ENCODE measurements around the gene ZSWIM5.
"Not testable (repeated sequence)": the region's sequence is repeated elsewhere in the genome, so short reads cannot be mapped to it uniquely, and the experiment has no call there.

The ZSWIM5 gene

DNA sequence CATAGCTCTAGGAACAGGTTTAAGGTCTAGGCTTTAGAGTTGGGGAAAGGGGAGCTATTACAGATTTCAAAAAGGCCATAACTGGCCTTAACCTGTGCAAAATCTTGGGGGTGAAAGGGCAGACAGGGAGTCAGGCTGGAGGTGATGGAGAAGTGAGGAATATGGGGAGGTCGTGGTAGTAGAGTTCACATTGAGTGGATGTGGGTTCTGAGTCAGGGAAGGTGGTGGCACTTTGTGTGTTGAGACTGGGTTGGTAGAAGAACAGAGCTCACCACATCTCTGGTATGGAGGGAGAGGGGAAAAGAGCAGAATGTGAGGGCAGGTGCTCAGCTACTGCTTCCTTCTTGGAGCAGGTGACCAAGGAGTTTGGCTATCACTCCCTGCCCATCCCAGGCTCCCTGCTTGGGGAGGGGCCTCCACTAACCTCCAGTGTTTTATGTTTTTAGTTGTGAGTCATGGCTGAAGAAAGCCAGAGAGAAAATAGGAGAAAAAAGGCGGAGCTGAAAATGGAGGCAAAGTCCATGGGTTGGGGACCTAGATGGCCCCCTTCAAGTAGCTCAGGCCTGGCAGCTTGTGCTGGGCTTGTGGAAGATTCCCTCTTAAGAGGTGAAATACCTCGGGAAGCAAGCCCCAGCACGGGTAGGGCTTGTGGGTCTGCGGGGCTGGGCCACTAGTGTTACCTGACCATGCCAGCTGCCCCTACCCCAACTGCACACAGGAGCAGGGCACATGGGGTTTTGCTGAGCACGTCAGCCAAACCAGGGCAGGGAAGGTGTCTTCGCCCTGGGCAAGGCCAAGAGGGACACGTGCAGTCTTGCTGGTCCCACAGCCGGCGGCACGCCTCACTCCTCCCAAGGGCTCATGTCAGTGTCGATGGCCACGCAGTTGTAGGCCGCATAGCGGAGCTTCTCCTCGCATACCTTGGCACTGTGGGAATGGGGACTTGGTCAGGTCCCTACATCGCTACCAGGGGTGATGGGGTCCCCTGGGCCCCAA is 203.5 kb downstream of the ZSWIM5 start:
- Histone ChIP-seq H3K27me3 (ENCODE audit: insufficient read depth, low read length) (no peaks in the 10 kb centered on the region), H3K79me1 (ENCODE audit: low read length) (no peaks in the 10 kb centered on the region), H3K9me3 (ENCODE audit: insufficient read depth, low read depth, low read length) (no peaks in the 10 kb centered on the region), H3K23ac (ENCODE audit: low read length) (no peak overlapping the region), H3K14ac (ENCODE audit: low read length) (no peak overlapping the region), H3K18ac (ENCODE audit: low read length) (no peak overlapping the region), H3K4ac (ENCODE audit: low read depth, low read length) (no peak overlapping the region), H2BK120ac (ENCODE audit: insufficient read depth, low read length, poor library complexity) (no peak overlapping the region), H2AK5ac (ENCODE audit: low read length) (no peak overlapping the region), H4K91ac (ENCODE audit: low read depth, low read length) (no peak overlapping the region), H3K4me3 (ENCODE audit: low read depth, low read length) (no peak overlapping the region), H3K79me2 (ENCODE audit: control insufficient read depth, insufficient read depth, low read length, poor library complexity) (no peaks in the 10 kb centered on the region), H4K12ac (ENCODE audit: low read depth, low read length) (no peak overlapping the region), H3K27ac (ENCODE audit: low read depth, low read length) (no peak overlapping the region), H2BK12ac (ENCODE audit: low read length) (no peak overlapping the region), H4K8ac (ENCODE audit: low read depth, low read length) (no peak overlapping the region), H2BK5ac (ENCODE audit: low read depth, low read length, poor library complexity) (no peak overlapping the region), H3K9ac (ENCODE audit: low read length) (no peak overlapping the region), H3K36me3 (ENCODE audit: control insufficient read depth in 1 of 2, insufficient read depth in 2 of 2, low read length in 2 of 2) (peaks cover 51 to 61% of the 10 kb centered on the region in 2 experiments), H3K4me2 (ENCODE audit: low read length) (no peak overlapping the region), H3K4me1 (ENCODE audit: control insufficient read depth in 1 of 2, insufficient read depth in 2 of 2, low read length in 2 of 2) (no peaks in the 10 kb centered on the region), H2AFZ (ENCODE audit: insufficient read depth, low read length, poor library complexity) (no peak overlapping the region)
- WGBS (ENCODE audit: extremely low coverage, insufficient coverage, insufficient read length), result no CpG with 5 or more reads among the region's 17 CpGs
- peak in 1 of 2 donors; percentile 13 for DNase-seq

- not testable (repeated sequence) for H2AFZ ChIP-seq (ENCODE audit: insufficient read depth, low read length, poor library complexity); H3K79me1 ChIP-seq (ENCODE audit: low read length); H3K4me3 ChIP-seq (ENCODE audit: low read depth, low read length); H4K91ac ChIP-seq (ENCODE audit: low read depth, low read length); DNase-seq; H2BK120ac ChIP-seq (ENCODE audit: insufficient read depth, low read length, poor library complexity); H3K18ac ChIP-seq (ENCODE audit: low read length); H3K4me2 ChIP-seq (ENCODE audit: low read length); H4K12ac ChIP-seq (ENCODE audit: low read depth, low read length); H3K14ac ChIP-seq (ENCODE audit: low read length); H3K9me3 ChIP-seq (ENCODE audit: insufficient read depth, low read depth, low read length); H3K9ac ChIP-seq (ENCODE audit: low read length); H2AK5ac ChIP-seq (ENCODE audit: low read length); H3K27me3 ChIP-seq (ENCODE audit: insufficient read depth, low read length); H4K8ac ChIP-seq (ENCODE audit: low read depth, low read length); H2BK5ac ChIP-seq (ENCODE audit: low read depth, low read length, poor library complexity); H3K4me1 ChIP-seq (ENCODE audit: control insufficient read depth in 1 of 2, insufficient read depth in 2 of 2, low read length in 2 of 2); H2BK12ac ChIP-seq (ENCODE audit: low read length); H3K27ac ChIP-seq (ENCODE audit: low read depth, low read length); H3K4ac ChIP-seq (ENCODE audit: low read depth, low read length); H3K23ac ChIP-seq (ENCODE audit: low read length); H3K79me2 ChIP-seq (ENCODE audit: control insufficient read depth, insufficient read depth, low read length, poor library complexity)
- WGBS (ENCODE audit: extremely low coverage, insufficient coverage, insufficient read length), result no CpG with 5 or more reads among the region's 8 CpGs
- peaks cover 38 to 47% of the 10 kb centered on the region in 2 experiments for H3K36me3 ChIP-seq (ENCODE audit: control insufficient read depth in 1 of 2, insufficient read depth in 2 of 2, low read length in 2 of 2)
Measured at GRCh38 chr1:45001576-45001975, 204.8 kb downstream of the ZSWIM5 start.

GRCh38 chr1:45001011-45001481 is 205.4 kb downstream of the ZSWIM5 start:
- no CpG with 5 or more reads among the region's 7 CpGs for WGBS (ENCODE audit: extremely low coverage, insufficient coverage, insufficient read length)
- Histone ChIP-seq H3K79me2 (ENCODE audit: control insufficient read depth, insufficient read depth, low read length, poor library complexity) (no peaks in the 10 kb centered on the region), H3K27me3 (ENCODE audit: insufficient read depth, low read length) (no peaks in the 10 kb centered on the region), H3K4ac (ENCODE audit: low read depth, low read length) (no peak overlapping the region), H3K23ac (ENCODE audit: low read length) (no peak overlapping the region), H3K9ac (ENCODE audit: low read length) (no peak overlapping the region), H4K91ac (ENCODE audit: low read depth, low read length) (no peak overlapping the region), H2AFZ (ENCODE audit: insufficient read depth, low read length, poor library complexity) (no peak overlapping the region), H3K9me3 (ENCODE audit: insufficient read depth, low read depth, low read length) (no peaks in the 10 kb centered on the region), H3K14ac (ENCODE audit: low read length) (no peak overlapping the region), H3K27ac (ENCODE audit: low read depth, low read length) (no peak overlapping the region), H4K8ac (ENCODE audit: low read depth, low read length) (no peak overlapping the region), H4K12ac (ENCODE audit: low read depth, low read length) (no peak overlapping the region), H3K18ac (ENCODE audit: low read length) (no peak overlapping the region), H2AK5ac (ENCODE audit: low read length) (no peak overlapping the region), H3K36me3 (ENCODE audit: control insufficient read depth in 1 of 2, insufficient read depth in 2 of 2, low read length in 2 of 2) (peaks cover 35 to 45% of the 10 kb centered on the region in 2 experiments), H3K4me3 (ENCODE audit: low read depth, low read length) (no peak overlapping the region), H3K79me1 (ENCODE audit: low read length) (no peaks in the 10 kb centered on the region), H3K4me2 (ENCODE audit: low read length) (no peak overlapping the region), H2BK12ac (ENCODE audit: low read length) (no peak overlapping the region), H2BK5ac (ENCODE audit: low read depth, low read length, poor library complexity) (no peak overlapping the region), H3K4me1 (ENCODE audit: control insufficient read depth in 1 of 2, insufficient read depth in 2 of 2, low read length in 2 of 2) (no peaks in the 10 kb centered on the region), H2BK120ac (ENCODE audit: insufficient read depth, low read length, poor library complexity) (no peak overlapping the region)
- peak in 1 of 2 donors; percentile 37 for DNase-seq

GRCh38 chr1:44999232-44999631 is 207.2 kb downstream of the ZSWIM5 start:
- Histone ChIP-seq H3K9ac (ENCODE audit: low read length) (no peak overlapping the region), H3K79me1 (ENCODE audit: low read length) (no peaks in the 10 kb centered on the region), H4K8ac (ENCODE audit: low read depth, low read length) (no peak overlapping the region), H3K4me3 (ENCODE audit: low read depth, low read length) (no peak overlapping the region), H2AFZ (ENCODE audit: insufficient read depth, low read length, poor library complexity) (no peak overlapping the region), H2BK120ac (ENCODE audit: insufficient read depth, low read length, poor library complexity) (no peak overlapping the region), H2AK5ac (ENCODE audit: low read length) (no peak overlapping the region), H2BK12ac (ENCODE audit: low read length) (no peak overlapping the region), H3K27me3 (ENCODE audit: insufficient read depth, low read length) (no peaks in the 10 kb centered on the region), H4K12ac (ENCODE audit: low read depth, low read length) (no peak overlapping the region), H3K14ac (ENCODE audit: low read length) (no peak overlapping the region), H3K4ac (ENCODE audit: low read depth, low read length) (no peak overlapping the region), H2BK5ac (ENCODE audit: low read depth, low read length, poor library complexity) (no peak overlapping the region), H3K4me2 (ENCODE audit: low read length) (no peak overlapping the region), H3K36me3 (ENCODE audit: control insufficient read depth in 1 of 2, insufficient read depth in 2 of 2, low read length in 2 of 2) (peaks cover 19 to 27% of the 10 kb centered on the region in 2 experiments), H3K4me1 (ENCODE audit: control insufficient read depth in 1 of 2, insufficient read depth in 2 of 2, low read length in 2 of 2) (no peaks in the 10 kb centered on the region), H3K27ac (ENCODE audit: low read depth, low read length) (no peak overlapping the region), H3K18ac (ENCODE audit: low read length) (no peak overlapping the region), H3K23ac (ENCODE audit: low read length) (no peak overlapping the region), H3K9me3 (ENCODE audit: insufficient read depth, low read depth, low read length) (no peaks in the 10 kb centered on the region), H3K79me2 (ENCODE audit: control insufficient read depth, insufficient read depth, low read length, poor library complexity) (no peaks in the 10 kb centered on the region), H4K91ac (ENCODE audit: low read depth, low read length) (no peak overlapping the region)
- DNase-seq, result no peak
- WGBS (ENCODE audit: extremely low coverage, insufficient coverage, insufficient read length), result no CpG with 5 or more reads among the region's 3 CpGs

All from trophoblast cell (in vitro differentiated cells and primary cell).